Stimulated activated CD4-positive, alpha-beta T cell treated with anti-CD3 and anti-CD28 coated beads, TNF-alpha, amount 100 ng/mL, for 1 hour (primary cell): ENCODE measurements around the gene GDF10.

Source experiments
- DNase-seq, 3 donors: peaks; one replicate each; pipeline ENCODE4 v3.0.0-alpha.2; 2020; ENCODE audit warnings: low read depth in 3 of 3, low spot score in 1 of 3

Gene GDF10, protein sequence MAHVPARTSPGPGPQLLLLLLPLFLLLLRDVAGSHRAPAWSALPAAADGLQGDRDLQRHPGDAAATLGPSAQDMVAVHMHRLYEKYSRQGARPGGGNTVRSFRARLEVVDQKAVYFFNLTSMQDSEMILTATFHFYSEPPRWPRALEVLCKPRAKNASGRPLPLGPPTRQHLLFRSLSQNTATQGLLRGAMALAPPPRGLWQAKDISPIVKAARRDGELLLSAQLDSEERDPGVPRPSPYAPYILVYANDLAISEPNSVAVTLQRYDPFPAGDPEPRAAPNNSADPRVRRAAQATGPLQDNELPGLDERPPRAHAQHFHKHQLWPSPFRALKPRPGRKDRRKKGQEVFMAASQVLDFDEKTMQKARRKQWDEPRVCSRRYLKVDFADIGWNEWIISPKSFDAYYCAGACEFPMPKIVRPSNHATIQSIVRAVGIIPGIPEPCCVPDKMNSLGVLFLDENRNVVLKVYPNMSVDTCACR

DNA sequence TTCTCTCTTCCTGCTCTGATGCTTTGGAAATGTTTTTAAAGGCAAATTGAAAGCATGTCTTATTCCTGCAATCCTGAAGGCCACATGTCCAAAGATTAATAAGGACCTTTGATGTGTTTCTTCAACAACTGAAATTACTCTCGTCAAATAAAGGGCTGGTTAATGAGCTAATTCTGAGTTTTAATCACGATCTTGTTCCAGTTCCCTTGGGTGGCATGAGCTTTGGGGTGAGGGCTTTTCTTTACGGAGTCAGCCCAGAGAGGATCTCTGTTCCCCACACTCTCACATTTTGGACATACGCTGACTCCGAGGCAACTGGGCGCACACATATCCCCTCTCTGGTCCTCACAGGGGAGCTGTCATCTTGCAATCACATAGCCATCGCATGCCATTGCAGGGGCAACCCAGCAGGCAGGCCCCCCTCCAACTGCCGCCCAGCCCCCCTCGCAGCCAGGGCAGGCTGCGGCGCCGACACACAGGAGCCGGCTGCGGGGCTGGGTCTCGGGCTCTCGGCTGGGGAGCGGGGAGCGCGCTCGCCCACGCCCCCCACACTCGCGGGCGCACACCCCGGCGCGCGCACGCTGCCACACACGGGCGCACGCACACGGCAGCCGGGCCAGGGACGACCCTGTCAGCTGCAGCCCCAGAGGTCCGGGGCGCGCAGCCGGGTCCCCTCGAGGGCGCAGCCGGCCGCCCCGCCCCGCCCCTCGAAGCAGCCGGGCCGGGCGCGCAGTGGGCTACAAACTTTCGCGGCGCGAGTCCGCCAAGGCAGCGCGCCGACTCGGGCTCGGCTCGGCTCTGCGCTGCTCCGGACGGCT lies at the start of gene GDF10:
GDF10 (plus strand) TSS at position 587 of the 818 bp plus-strand sequence. CDS start 455 bp downstream, outside the sequence.
- no peak for DNase-seq

DNA sequence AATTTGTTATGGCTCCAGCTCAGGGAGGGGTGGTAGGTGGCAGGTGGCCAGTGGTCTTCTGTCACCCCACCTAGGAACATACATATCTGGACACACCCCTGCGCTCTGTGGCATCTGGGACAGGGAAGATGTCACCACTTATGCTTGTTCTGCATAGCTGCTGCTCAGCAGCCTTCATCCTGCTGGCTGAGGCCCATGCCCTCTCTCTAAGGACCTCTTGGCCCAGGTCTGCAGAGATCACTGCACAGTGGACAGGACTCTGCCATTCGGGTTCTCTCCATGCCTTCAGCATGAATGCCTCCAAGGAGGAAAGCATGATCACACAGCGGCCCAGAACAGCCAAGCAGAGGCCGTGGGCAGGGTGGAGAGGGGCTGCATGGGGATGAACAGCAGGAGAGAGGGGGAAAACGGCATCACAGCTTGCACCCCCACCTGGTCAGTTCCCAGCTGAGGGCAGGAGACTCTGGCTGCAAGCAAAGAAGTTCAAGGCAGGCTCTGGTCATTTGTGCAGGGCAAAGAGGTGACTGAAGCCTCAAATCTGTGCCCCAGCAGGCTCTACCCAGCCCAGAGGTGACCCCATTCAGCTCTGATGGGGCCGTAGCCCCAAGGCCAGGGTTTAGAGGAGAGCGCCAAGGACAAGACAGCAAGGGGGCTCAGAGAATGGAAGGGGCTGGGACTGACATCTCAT lies 47.8 kb upstream of the GDF10 start:
- no peak for DNase-seq

DNA sequence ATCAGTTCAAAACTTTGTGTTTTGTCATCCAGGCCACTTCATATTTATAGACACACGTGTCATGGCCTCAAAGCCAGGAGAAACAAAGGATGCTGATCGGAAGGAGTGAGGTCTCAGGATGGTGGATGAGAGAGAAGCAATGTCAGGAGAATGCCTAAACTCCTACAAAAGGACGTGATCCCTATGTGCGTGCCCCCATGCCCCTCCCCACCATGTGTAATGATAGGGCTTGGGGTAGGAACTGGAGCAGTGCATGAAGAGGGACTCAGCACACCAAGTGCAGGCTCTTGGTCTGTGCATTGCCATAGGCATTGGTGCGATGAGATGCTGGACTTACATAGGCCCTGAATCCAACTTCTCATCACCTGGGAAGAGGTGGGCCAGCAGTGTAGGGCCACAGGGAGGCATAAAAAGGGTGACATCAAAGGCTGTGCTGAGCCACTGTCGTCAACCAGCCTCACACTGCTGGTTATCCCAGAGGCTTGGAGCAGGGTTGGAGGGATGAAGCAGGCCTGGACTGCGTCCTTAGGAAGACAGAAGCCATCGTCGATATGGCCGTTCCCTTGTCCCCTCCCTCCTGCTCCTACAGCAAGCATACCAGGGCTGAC lies 46.9 kb upstream of the GDF10 start:
- no peak for DNase-seq

DNA sequence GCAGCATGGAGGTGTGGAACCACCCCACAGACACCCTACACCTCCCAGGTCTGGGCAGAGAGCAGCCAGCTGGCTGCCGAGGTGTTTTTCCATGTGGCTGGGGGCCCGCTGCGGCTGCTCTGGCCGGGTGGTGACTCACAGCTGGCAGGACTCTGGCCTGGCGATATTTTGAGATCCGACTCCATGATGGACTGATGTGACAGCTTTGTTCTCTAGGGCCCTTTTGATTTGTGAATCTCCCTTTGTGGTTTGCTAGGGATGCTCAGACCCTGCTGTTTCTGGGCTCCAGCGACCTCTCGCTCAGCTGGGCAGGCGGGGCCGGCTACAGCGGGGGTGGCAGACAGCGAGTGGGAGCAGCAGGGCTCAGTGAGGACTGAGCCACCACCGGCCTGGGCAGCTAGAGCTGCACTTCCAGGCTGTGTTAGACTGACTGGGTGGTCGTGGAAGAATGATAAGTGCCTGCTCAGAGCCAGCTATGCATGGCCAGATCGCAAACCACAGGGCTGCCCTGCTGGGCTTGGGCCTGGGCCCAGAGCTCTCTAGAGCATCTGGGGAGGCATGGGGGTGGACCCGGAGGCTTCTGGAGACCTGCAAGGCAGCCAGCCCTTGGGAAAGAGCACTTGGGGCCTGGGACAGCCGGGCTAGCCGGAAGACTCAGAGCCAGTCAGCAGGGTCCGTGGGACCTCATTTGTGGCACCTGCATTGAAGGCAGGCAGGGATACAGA lies 46.2 kb upstream of the GDF10 start:
- no peak for DNase-seq

DNA sequence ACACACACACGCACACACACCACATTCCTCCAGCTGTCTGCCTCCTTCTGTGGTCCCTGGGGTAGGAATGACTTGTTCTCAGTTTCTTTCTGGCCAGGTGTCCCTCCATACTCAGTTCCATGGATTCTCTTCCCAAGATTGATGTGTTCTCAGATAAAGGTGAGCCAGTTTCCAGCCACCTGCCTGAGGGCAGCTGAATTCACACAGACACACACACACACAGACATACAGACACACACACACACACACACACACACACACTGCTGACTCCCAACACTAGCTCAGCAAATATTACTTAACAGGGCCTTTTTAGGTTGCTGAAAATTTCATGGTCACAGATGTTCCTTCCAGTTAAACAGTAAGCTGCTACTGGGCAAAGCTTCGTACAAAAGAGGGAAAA lies 45.4 kb upstream of the GDF10 start:
- DNase-seq: no peak

DNA sequence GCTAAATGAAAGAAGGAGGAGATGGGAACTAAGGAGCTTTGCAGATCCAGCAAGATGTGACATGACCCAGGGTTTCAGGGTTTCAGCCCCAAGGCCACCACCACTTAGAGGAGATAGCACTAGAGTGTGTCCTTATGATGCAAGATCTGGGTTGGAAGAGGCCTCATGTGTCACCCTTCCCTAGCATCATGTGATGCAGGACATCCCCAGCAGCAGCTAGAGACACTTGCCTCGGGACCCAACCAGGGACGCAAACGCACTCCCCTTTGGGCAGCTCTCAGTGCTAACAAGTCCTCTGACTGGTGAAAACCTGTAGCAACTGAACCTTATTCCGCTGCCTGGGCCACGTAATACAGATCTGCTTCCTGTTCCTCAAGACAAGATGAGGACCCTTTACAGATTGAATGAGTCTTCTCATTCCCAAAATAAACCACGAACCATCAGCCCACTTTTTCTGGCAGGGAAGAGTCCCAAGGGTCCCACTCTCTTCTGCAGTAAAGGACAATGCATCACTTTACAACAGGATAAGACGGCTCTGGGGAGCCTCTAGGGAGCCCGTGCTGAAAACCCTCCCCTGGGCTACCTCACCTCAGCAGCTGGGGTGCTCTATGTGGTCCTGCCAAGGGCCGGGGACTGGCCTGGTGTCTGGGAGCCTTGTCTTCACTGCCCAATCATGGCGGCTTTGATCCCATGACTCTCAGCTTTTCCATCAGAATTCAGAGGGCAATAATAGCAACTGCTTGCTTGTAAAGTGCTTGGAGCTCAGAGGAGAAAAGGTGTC lies 44.8 kb upstream of the GDF10 start:
- no peak for DNase-seq

DNA sequence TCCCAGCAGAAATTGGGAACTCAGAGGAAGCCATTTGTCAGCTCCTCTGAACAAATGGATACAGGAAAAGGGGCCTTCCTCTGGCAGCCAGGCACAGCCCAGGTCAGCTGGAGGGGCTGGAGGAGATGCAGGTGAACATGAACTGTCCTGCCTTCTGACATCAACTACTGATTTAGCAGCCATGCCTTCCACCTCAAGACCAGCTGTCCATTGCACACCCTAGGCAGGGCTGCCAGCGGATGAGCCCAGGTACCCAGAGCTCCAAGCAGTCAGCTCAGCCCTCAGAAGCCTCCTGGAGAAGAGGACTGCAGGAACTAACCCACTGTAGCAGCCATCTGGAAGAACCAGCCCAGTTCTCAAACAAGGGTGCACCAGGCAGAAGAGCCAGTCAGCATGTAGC lies 44.1 kb upstream of the GDF10 start:
- DNase-seq: no peak

DNA sequence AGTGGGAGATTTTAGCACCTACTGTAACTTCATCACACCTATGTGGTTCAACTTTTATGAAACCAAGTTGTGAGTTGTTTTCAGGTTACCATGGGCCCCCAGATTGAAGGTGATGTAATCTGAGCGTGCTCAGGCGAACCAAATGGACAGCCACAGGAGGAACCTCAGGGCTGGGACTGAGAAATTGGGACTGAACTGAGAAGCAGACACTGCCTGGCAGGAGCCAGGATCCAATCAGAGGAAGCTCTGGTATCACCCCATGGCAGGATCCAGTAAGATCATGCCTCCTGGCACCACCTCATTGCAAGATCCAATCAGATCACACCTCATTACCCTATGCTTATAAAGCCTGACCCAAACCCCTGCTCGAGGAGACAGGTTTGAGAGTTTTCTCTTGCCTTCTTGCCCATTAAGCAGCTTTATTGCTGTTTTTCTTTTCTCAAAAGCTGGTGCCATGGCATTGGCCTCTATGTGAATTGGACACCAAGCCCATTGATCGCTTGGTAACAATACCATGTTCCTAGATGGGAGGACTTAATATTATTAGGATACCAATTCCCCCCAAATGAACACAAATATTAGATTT lies 43.2 kb upstream of the GDF10 start:
- DNase-seq: no peak

DNA sequence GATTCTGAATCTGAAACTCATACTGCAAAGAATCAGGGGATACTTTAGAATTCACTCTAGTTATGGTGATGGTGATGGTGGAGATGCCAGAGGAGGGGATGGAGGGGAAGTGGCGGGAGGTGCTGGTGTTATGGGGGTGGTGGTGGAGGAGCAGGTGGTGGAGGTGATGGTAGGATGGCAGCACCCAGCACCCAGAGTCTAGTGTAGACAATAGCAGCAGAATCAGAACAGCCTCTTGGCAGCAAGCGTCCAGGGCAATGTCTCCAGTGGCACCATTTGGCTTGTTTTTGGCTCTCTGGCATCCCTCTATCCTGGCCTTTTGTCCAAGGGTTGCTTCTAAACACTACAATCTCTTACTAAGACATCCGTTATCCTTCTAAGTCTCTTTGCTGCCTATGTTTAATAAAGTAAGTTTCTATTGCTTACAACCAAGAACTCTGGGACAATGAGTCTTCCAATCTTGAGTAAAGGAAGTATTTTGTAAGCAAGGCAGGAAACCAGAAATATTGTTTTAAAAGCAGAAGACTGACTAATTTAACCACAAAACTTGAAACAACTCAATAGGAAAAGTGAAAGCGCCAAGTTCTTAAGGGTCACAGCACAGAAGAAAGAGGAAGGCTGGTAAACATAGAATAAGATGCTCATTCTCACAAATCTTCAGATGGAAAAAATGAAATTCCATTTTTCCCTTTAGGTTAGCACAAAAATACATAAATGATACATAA lies 42.4 kb upstream of the GDF10 start:
- no peak for DNase-seq

DNA sequence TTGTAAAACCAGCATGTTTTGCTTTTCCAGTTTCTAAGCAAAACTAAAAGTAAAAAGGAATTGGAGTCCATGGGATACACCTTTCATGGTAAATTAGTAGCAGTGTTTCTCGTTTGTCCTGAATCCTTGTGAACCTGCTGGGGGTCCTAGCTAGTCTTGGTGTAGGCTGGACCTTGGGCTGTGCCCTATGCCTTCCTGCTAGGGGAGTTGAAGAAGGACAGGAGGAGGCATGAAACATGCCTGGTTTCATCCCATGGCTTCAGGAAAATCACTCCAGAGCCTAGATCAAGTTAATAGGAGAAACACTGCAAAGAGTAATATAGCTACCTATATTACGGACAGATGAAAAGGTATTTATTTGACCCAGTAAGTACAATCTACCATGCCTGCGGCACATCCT lies 41.1 kb upstream of the GDF10 start:
- DNase-seq: no peak

DNA sequence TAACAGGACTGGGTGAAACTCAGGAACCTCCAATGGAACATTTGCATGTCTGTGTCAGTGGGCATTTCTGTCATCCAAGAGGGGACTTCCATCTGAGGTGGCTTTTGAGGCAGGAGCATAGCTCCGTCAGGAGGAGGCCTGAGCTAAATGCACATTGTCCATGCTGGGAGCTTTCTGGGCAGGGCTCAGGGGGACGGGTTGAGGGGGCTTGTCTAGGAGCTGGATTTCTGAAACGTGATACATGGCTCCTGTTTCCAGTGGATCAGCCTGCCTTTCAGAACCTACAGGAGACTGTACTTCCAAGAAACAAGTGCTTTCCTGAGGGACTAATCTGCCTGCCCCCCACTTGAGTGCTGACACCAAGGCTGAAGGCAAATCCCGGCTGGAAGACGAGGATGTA lies 40.5 kb upstream of the GDF10 start:
- DNase-seq: no peak

DNA sequence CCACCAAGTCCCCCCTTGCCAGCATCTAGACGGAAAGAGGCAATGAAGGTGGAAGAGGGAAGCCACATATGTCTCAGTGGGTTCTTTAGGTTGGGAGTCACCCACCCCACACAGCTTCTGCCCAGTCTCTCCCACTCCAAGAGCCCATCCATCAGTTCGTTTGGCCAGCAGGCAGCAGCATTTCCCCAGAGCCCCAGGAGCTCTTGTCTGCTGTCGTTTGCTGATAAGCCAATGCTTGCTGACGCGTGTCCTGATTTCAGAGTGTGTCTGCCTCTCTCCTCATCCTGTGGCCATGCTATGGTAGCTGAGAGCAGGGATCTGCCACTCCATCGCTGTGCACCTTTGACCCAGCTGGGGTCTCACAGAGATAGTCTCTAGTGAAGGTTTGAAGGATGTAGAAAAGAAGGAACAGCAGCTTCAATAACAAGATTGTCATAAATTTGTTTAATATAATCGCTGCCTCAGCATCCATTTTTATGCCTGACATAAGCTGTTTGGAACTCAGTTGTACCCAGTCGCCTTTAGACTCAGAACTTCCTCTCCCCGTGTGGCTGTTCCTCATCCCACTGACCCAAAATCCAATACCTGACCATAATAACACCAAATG lies 39.4 kb upstream of the GDF10 start:
- no peak for DNase-seq

DNA sequence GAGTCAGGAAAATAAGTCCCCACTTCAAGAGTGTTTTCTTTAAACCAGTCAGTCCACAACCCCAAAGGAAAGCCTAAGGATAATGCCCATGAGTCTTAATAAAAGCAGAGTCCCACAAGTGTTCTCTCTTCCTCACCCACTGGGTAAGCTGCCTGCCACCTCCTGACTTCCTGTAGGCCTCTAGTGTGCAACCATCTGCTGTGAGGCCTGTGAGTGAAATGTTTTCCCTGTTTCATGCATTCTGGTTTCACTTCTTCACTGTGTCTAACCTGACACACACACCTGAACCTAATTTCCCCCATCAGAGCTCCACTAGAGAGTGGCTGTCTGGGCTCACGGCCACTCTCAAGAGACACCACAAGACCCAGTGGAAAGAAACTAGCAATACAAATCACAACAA lies 38.9 kb upstream of the GDF10 start:
- peak in 1 of 3 donors; percentile 19 for DNase-seq

DNA sequence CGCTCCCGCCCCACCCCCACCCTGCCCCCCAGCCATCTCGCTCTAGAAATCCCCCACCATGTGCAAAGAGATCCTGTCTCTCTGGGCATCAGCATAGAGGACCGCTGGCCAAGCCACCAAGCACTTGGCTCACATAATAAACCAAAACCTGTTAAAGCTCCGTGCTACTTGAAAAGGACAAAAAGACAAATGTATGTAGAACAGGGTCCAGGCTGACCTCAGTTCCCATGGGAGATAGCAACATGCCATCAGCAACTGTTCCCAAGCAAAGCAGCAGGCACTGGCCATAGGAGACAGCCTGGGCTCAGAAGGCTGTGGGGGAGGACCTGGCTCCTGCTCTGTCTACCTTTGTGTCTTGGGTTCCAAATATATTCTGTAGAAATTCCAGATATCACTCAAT lies 38.4 kb upstream of the GDF10 start:
- no peak for DNase-seq

DNA sequence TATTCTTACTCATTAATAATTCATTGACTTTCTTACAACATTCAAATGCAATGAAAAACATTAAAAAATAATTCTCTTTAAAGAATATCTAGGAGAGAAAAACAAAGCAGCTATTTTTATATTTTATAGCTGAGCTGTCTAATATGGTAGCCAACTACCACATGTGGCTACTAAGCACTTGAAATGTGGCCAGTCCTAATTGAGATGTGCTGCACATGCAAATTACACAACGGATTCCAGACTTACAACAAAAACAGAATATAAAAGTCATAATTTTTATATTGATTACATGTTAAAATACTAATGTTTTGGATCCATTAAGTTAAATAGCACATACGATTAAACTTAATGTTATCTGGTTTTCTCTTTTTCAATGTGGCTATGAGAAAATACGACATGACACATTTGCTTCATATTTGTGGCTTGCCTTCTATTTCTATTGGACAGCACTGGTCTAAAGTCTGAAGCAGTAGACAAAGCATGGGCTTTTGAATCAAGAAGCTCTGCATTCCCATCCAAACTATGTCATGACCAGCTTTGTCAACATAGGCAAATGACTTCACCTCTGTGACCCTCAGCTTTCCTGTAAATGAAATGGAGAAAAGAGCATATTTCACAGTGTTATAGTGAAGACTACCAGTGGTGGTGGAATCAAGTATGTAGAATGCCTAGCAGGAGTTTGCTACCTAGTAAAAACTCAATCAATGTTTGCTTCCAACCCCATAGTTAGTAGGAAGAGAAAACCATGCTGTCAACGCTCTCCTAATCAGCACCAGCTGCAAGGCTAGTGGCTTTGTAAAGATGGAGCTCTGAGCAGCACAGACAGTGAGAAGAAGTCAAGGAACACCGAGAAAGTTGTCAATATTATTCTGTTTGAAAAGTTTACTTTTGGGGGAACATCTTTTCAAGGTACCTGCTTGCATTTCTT lies 37.1 kb upstream of the GDF10 start:
- DNase-seq: no peak

DNA sequence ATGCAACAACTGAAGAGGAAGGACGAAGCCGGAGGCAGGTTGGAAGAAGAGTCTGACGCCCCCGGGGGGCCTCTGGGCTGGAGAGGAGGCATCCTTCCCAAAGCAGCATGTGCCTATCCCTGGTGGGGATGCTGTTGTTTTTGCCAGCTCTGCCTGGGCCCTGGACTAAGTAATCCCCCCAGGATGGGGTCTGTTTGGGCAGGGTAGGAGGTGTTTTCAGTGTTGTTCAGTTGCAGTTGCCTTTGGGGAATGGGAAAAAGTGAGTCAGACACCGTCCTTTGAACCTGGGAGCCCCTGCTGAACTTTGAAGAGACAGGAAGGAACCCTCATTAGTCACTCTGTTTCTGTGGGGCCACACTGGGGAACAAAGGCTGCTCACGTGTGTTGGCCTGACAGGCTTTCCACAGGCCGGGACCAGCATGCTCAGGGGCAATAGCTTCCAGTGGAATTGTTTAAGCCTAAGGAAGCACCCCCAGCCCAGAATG lies 35.2 kb upstream of the GDF10 start:
- peak; percentile 32 to 56 (median 49) for DNase-seq

DNA sequence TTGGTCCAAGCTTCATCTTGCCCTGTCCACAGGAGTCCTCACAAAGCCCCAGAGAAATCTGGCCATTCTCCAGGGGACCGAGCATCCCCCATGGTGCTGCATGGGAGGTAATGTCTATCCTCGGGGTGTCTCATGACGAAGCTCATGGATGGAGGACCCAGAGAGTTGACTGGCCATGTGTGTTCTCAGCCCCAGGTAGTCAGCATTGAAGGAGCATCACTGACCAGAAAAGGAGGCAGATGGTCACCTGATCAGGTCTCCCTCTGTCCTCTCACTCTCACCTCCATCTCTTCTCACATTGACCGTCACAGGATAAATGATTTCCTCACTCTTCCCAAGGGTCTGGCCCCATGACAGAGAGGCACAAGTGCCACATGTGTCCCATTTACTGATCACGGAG lies 33.4 kb upstream of the GDF10 start:
- DNase-seq: no peak
